Measurements from ENCODE around the gene NFKBIB. TPM values are rescaled to one million over a fixed set of nuclear protein-coding genes. Genes with fewer than 3 reads are reported as not detected.

NFKBIB gene
- total RNA-seq, 1 experiment from 2014 or later: 45.4 TPM

- TF ChIP-seq CTCF (IDR thresholded peaks at IDR 0.05; ENCODE audit: unreplicated experiment): no peak
- H3K27me3 Mint-ChIP-seq (ENCODE audit: insufficient read depth, unreplicated experiment): no peaks in the 10 kb centered on the region
- DNase-seq (ENCODE audit: unreplicated experiment): no peak
- ChIA-PET POLR2A (interaction anchor here (0.6 kb wide), 1 partner anchor 15 kb away, joined by 3 read pairs; no protein-coding TSS in a partner anchor), CTCF (interaction anchor here (0.5 to 1.5 kb wide), 4 partner anchors 17 to 509 kb away, joined by 3 to 6 read pairs (median 4); partner anchors contain the start of genes MRPS12 and SARS2)
- H3K4me1 Mint-ChIP-seq (ENCODE audit: insufficient read depth, unreplicated experiment): no peaks in the 10 kb centered on the region
- no TSS peak for BruUV-seq (replicated peaks)
- H3K4me3 Mint-ChIP-seq (ENCODE audit: unreplicated experiment): no peak overlapping the region
- H3K36me3 Mint-ChIP-seq (ENCODE audit: insufficient read depth, unreplicated experiment): peaks cover 11% of the 10 kb centered on the region
- H3K27ac Mint-ChIP-seq (ENCODE audit: low read depth, unreplicated experiment): no peak overlapping the region
- intact Hi-C loops (cut with micrococcal nuclease): no loop called here
- no peaks in the 10 kb centered on the region for H3K9me3 Mint-ChIP-seq (ENCODE audit: unreplicated experiment)
These were observed 13.1 kb downstream of the NFKBIB start for GRCh38 chr19:38912600-38913514.

- ChIA-PET POLR2A (interaction anchor here (0.6 to 0.9 kb wide), 2 partner anchors 14 to 428 kb away, joined by 3 read pairs; partner anchors contain the start of genes NFKBIB and SAMD4B), CTCF (interaction anchor here (0.9 to 1.5 kb wide), 3 partner anchors 16 to 61 kb away, joined by 4 to 6 read pairs (median 5); partner anchors contain the start of genes MRPS12 and SARS2)
- H3K27me3 Mint-ChIP-seq (ENCODE audit: insufficient read depth, unreplicated experiment): no peaks in the 10 kb centered on the region
- no peak overlapping the region for H3K27ac Mint-ChIP-seq (ENCODE audit: low read depth, unreplicated experiment)
- intact Hi-C loops (cut with micrococcal nuclease): no loop called here
- TF ChIP-seq CTCF (IDR thresholded peaks at IDR 0.05; ENCODE audit: unreplicated experiment): no peak
- no TSS peak for BruUV-seq (replicated peaks)
- no peak overlapping the region for H3K4me3 Mint-ChIP-seq (ENCODE audit: unreplicated experiment)
- no peaks in the 10 kb centered on the region for H3K9me3 Mint-ChIP-seq (ENCODE audit: unreplicated experiment)
- H3K36me3 Mint-ChIP-seq (ENCODE audit: insufficient read depth, unreplicated experiment): no peaks in the 10 kb centered on the region
- no peak for DNase-seq (ENCODE audit: unreplicated experiment)
- H3K4me1 Mint-ChIP-seq (ENCODE audit: insufficient read depth, unreplicated experiment): no peaks in the 10 kb centered on the region
These were observed 14.2 kb downstream of the NFKBIB start for GRCh38 chr19:38913958-38914357.

GRCh38 chr19:38915329-38916321 is 15.9 kb downstream of the NFKBIB start:
- TF ChIP-seq CTCF (IDR thresholded peaks at IDR 0.05; ENCODE audit: unreplicated experiment): no peak
- Mint-ChIP-seq H3K27me3 (ENCODE audit: insufficient read depth, unreplicated experiment) (no peaks in the 10 kb centered on the region), H3K9me3 (ENCODE audit: unreplicated experiment) (no peaks in the 10 kb centered on the region), H3K36me3 (ENCODE audit: insufficient read depth, unreplicated experiment) (no peaks in the 10 kb centered on the region), H3K27ac (ENCODE audit: low read depth, unreplicated experiment) (no peak overlapping the region), H3K4me3 (ENCODE audit: unreplicated experiment) (no peak overlapping the region), H3K4me1 (ENCODE audit: insufficient read depth, unreplicated experiment) (no peaks in the 10 kb centered on the region)
- DNase-seq (ENCODE audit: unreplicated experiment): no peak
- intact Hi-C loops (cut with micrococcal nuclease): no loop called here
- POLR2A ChIA-PET: no interaction called here
- CTCF ChIA-PET: interaction anchor here (0.6 kb wide), 2 partner anchors 477 to 1062 kb away, joined by 4 to 6 read pairs; no protein-coding TSS in a partner anchor
- no TSS peak for BruUV-seq (replicated peaks)

Measured in MCF 10A (cell line).